K562 (cell line): ENCODE measurements around the gene SAMD9. TPM values are rescaled to one million over a fixed set of nuclear protein-coding genes. Genes with fewer than 3 reads are reported as not detected.
A peak's percentile ranks its signal among the peaks of the same experiment; 100 is the strongest.

Source experiments
- CBFA2T3 ChIP-seq: fragments of 450-650 bp; IDR thresholded peaks from 2 replicates; pipeline ENCODE4 v1.6.1; 2017
- HDAC1 ChIP-seq, 2 experiments: fragments of 450-650 bp; IDR thresholded peaks; 2 replicates each; pipeline ENCODE4 v1.6.1; 2016 to 2017; ENCODE audit warnings: inconsistent platforms in 1 of 2, mild to moderate bottlenecking in 1 of 2, moderate library complexity in 1 of 2
- HDAC6 ChIP-seq: IDR thresholded peaks from 2 replicates; pipeline ENCODE4 v1.6.1; 2012; ENCODE audit warnings: low read depth, mild to moderate bottlenecking, control low read depth, inconsistent platforms, low read length, moderate library complexity
- HNRNPK ChIP-seq: fragments of 200-400 bp; formaldehyde crosslinking; IDR thresholded peaks from one replicate; pipeline ENCODE4 v1.6.1; 2018; ENCODE audit warnings: mild to moderate bottlenecking, low read depth, low read length; ENCODE audit not compliant: poor library complexity, severe bottlenecking
- KLF10 ChIP-seq: fragments of 250-450 bp; sonication (Bioruptor Pico); IDR thresholded peaks from 2 replicates; pipeline ENCODE4 v1.6.1; 2021; ENCODE audit warnings: matching md5 sums
- LEF1 ChIP-seq: fragments of 450-650 bp; IDR thresholded peaks from 2 replicates; pipeline ENCODE4 v1.6.1; 2016; ENCODE audit warnings: mild to moderate bottlenecking
- MAX ChIP-seq: sonication (generic); formaldehyde crosslinking; IDR thresholded peaks from 2 replicates; pipeline ENCODE4 v1.9.0; 2022; ENCODE audit warnings: mild to moderate bottlenecking, missing genetic modification reagents
- MED1 ChIP-seq: sonication (generic); formaldehyde crosslinking; IDR thresholded peaks from 2 replicates; pipeline ENCODE4 v1.8.1; 2023; ENCODE audit warnings: missing genetic modification reagents, borderline replicate concordance
- MLLT1 ChIP-seq, 2 experiments: fragments of 450-650 bp; IDR thresholded peaks; 2 replicates each; pipeline ENCODE4 v1.6.1; 2016
- NEUROD1 ChIP-seq: fragments of 150-350 bp; IDR thresholded peaks from 2 replicates; pipeline ENCODE4 v1.6.1; 2014; ENCODE audit warnings: borderline replicate concordance, low read length, low read depth; ENCODE audit not compliant: partially characterized antibody
- POLR3G ChIP-seq: IDR thresholded peaks from 2 replicates; pipeline ENCODE4 v1.6.1; 2011; ENCODE audit not compliant: insufficient read length, insufficient replicate concordance; ENCODE audit errors: extremely low read depth
- PTRF ChIP-seq: fragments of 450-650 bp; IDR thresholded peaks from 2 replicates; pipeline ENCODE4 v1.6.1; 2016; ENCODE audit warnings: mild to moderate bottlenecking, missing genetic modification characterization, missing compliant biosample characterization
- RB1 ChIP-seq: fragments of 450-650 bp; IDR thresholded peaks from 2 replicates; pipeline ENCODE4 v1.6.1; 2017; ENCODE audit warnings: low read depth, mild to moderate bottlenecking
- RBBP5 ChIP-seq: fragments of 200-600 bp; sonication (generic); IDR thresholded peaks from 2 replicates; pipeline ENCODE4 v1.6.1; 2012; ENCODE audit warnings: borderline replicate concordance, mild to moderate bottlenecking, low read length, control low read depth, inconsistent platforms; ENCODE audit not compliant: insufficient read depth, poor library complexity, severe bottlenecking
- SMAD2 ChIP-seq: fragments of 150-350 bp; IDR thresholded peaks from 2 replicates; pipeline ENCODE4 v1.6.1; 2014; ENCODE audit warnings: low read depth, mild to moderate bottlenecking, low read length
- SMARCA4 ChIP-seq: fragments of 450-650 bp; IDR thresholded peaks from 2 replicates; pipeline ENCODE4 v1.6.1; 2016
- SMARCE1 ChIP-seq: fragments of 450-650 bp; IDR thresholded peaks from 2 replicates; pipeline ENCODE4 v1.7.1; 2016; ENCODE audit warnings: mild to moderate bottlenecking
- SPI1 ChIP-seq: IDR thresholded peaks from 2 replicates; pipeline ENCODE4 v1.6.1; 2011; ENCODE audit warnings: low read depth, low read length, control low read depth, borderline replicate concordance
- TAF15 ChIP-seq: fragments of 200-400 bp; formaldehyde crosslinking; IDR thresholded peaks from 2 replicates; pipeline ENCODE4 v1.6.1; 2017; ENCODE audit warnings: mild to moderate bottlenecking, low read depth, low read length, moderate library complexity
- ZNF12 ChIP-seq: sonication (generic); formaldehyde crosslinking; IDR thresholded peaks from 2 replicates; pipeline ENCODE4 v1.4.0; 2020; ENCODE audit warnings: mild to moderate bottlenecking, missing genetic modification reagents
- ZNF24 ChIP-seq: fragments of 450-650 bp; IDR thresholded peaks from 2 replicates; pipeline ENCODE4 v1.6.1; 2016
- ZNF324 ChIP-seq: fragments of 250-450 bp; sonication (Bioruptor Pico); IDR thresholded peaks from 2 replicates; pipeline ENCODE4 v1.4.0; 2020; ENCODE audit warnings: mild to moderate bottlenecking
- ZNF398 ChIP-seq: fragments of 250-450 bp; sonication (Bioruptor Pico); IDR thresholded peaks from 2 replicates; pipeline ENCODE4 v1.8.0; 2021; ENCODE audit warnings: moderate library complexity, mild to moderate bottlenecking, inconsistent platforms
- ZNF431 ChIP-seq: sonication (generic); formaldehyde crosslinking; IDR thresholded peaks from 2 replicates; pipeline ENCODE4 v1.8.0; 2022; ENCODE audit warnings: mild to moderate bottlenecking, missing genetic modification reagents
- ZNF551 ChIP-seq: fragments of 250-450 bp; sonication (Bioruptor Pico); IDR thresholded peaks from 2 replicates; pipeline ENCODE4 v1.5.0; 2021; ENCODE audit warnings: mild to moderate bottlenecking, moderate library complexity
- polyA plus RNA-seq, 8 experiments: library from polyadenylated mRNA; depleted of rRNA in 4 of 8; stranded (reverse) in 5 of 8; unstranded in 3 of 8; fragments of >200 nt; fragmentation: Nextera tagmentation in 2 of 8; fragmentation: Illumina TruSeq in 1 of 8; extraction: Ambion mirVana in 2 of 8; extraction: Trizol in 1 of 8; gene quantifications; 2 replicates each; pipeline versions ENCODE4 v1.2.1 to v1.2.3, GENCODE V29; 2011 to 2014; ENCODE audit warnings: inconsistent platforms in 1 of 8, missing spikeins in 1 of 8
- total RNA-seq, 7 experiments: library from RNA; depleted of rRNA in 6 of 7; stranded (reverse); fragments of >200 nt in 6 of 7; fragmentation: Illumina TruSeq in 2 of 7; extraction: Trizol in 2 of 7; gene quantifications; 2 replicates each; pipeline versions ENCODE4 v1.2.1 to v1.2.3, GENCODE V29; 2011 to 2021; ENCODE audit warnings: low replicate concordance in 1 of 7

Gene SAMD9
- total and polyA plus RNA-seq, 9 of the 15 experiments (the other 6 are each of a cell fraction or from before 2014, with no cell fraction given), result 1.0 to 4.0 (median 1.9) TPM

GRCh38 chr7:93053209-93053948 lies 64.4 kb downstream of the SAMD9 start (continued):
- TF ChIP-seq ZNF398 (no peak), TAF15 (no peak), ZNF551 (CRISPR knock-in tag) (no peak), SMARCA4 (peak; percentile 64), PTRF (tag) (no peak), ZNF12 (CRISPR knock-in tag) (no peak), ZNF431 (CRISPR knock-in tag) (no peak), MAX (CRISPR knock-in tag) (no peak), SPI1 (0 out of 2 replicates have a peak, but pooled peaks have one; percentile 53), RBBP5 (no peak), MED1 (CRISPR knock-in tag) (no peak), ZNF324 (CRISPR knock-in tag) (no peak), SMARCE1 (0 out of 2 replicates have a peak, but pooled peaks have one; percentile 38), LEF1 (0 out of 2 replicates have a peak, but pooled peaks have one; percentile 14), KLF10 (no peak), MLLT1 (IDR thresholded peaks at IDR 0.05) (peak; percentile 53 to 61; a peak in 2 of 4 replicates), SMAD2 (no peak), CBFA2T3 (peak; percentile 65), NEUROD1 (no peak), ZNF24 (no peak), HDAC6 (no peak), HNRNPK (no peak), HDAC1 (IDR thresholded peaks at IDR 0.05) (peak in 1 of 2 experiments; percentile 57; a peak in 2 of 4 replicates), RB1 (no peak), POLR3G (no peak)
